Fibroblast of skin of scalp (primary cell): ENCODE data around the gene HNRNPA3.
A peak's percentile ranks its signal among the peaks of the same experiment; 100 is the strongest.
"Not testable (repeated sequence)": the region's sequence is repeated elsewhere in the genome, so short reads cannot be mapped to it uniquely, and the experiment has no call there.

Source experiments
- DNase-seq: peaks from one replicate; pipeline ENCODE4 v3.0.0-alpha.2; 2013

HNRNPA3 gene

GRCh38 chr2:177256026-177256425, 43.4 kb downstream of the HNRNPA3 start:
- no peak for DNase-seq

- DNase-seq: no peak
Observed at GRCh38 chr2:177256695-177257094, 44.1 kb downstream of the HNRNPA3 start.

- DNase-seq: no peak
Observed at GRCh38 chr2:177257471-177257870, 44.9 kb downstream of the HNRNPA3 start.

GRCh38 chr2:177258059-177258458, 45.5 kb downstream of the HNRNPA3 start:
- no peak for DNase-seq

GRCh38 chr2:177260379-177260778, 47.8 kb downstream of the HNRNPA3 start:
- DNase-seq: no peak

- no peak for DNase-seq
Observed at GRCh38 chr2:177261116-177262060, 48.8 kb downstream of the HNRNPA3 start.

- no peak for DNase-seq
Observed at GRCh38 chr2:177262092-177262491, 49.5 kb downstream of the HNRNPA3 start.

- no peak for DNase-seq
Observed at GRCh38 chr2:177262958-177263450, 50.4 kb downstream of the HNRNPA3 start.

- peak; percentile 98 for DNase-seq
Observed at GRCh38 chr2:177263451-177264208, 51.0 kb downstream of the HNRNPA3 start.

GRCh38 chr2:177264209-177264692, 51.7 kb downstream of the HNRNPA3 start:
- no peak for DNase-seq

- peak; percentile 95 for DNase-seq
Observed at GRCh38 chr2:177264693-177265587, 52.3 kb downstream of the HNRNPA3 start, which contains the start of gene NFE2L2. Gene NFE2L2 (minus strand): TSS chr2:177264727. CDS start chr2:177264576, 151 bp downstream.

GRCh38 chr2:177265824-177266817, 53.5 kb downstream of the HNRNPA3 start:
- peak; percentile 54 for DNase-seq

- DNase-seq: not testable (repeated sequence)
Observed at GRCh38 chr2:177266955-177267354, 54.4 kb downstream of the HNRNPA3 start.

- no peak for DNase-seq
Observed at GRCh38 chr2:177268187-177268871, 55.7 kb downstream of the HNRNPA3 start.

GRCh38 chr2:177268901-177269300, 56.3 kb downstream of the HNRNPA3 start:
- DNase-seq: no peak

- no peak for DNase-seq
Observed at GRCh38 chr2:177270531-177270930, 57.9 kb downstream of the HNRNPA3 start.

- DNase-seq: no peak
Observed at GRCh38 chr2:177271981-177272666, 59.5 kb downstream of the HNRNPA3 start.

- no peak for DNase-seq
Observed at GRCh38 chr2:177272765-177273164, 60.2 kb downstream of the HNRNPA3 start.

- no peak for DNase-seq
Observed at GRCh38 chr2:177273408-177273807, 60.8 kb downstream of the HNRNPA3 start.
